Stimulated activated CD8-positive, alpha-beta memory T cell treated with anti-CD3 and anti-CD28 coated beads, Interleukin-15, amount 100 ng/mL, for 24 hours (primary cell): ENCODE data around the gene ADARB1.

Experiments
- DNase-seq: peaks from one replicate; pipeline ENCODE4 v3.0.0-alpha.2; 2020; ENCODE audit warnings: low read depth

Gene ADARB1

DNA sequence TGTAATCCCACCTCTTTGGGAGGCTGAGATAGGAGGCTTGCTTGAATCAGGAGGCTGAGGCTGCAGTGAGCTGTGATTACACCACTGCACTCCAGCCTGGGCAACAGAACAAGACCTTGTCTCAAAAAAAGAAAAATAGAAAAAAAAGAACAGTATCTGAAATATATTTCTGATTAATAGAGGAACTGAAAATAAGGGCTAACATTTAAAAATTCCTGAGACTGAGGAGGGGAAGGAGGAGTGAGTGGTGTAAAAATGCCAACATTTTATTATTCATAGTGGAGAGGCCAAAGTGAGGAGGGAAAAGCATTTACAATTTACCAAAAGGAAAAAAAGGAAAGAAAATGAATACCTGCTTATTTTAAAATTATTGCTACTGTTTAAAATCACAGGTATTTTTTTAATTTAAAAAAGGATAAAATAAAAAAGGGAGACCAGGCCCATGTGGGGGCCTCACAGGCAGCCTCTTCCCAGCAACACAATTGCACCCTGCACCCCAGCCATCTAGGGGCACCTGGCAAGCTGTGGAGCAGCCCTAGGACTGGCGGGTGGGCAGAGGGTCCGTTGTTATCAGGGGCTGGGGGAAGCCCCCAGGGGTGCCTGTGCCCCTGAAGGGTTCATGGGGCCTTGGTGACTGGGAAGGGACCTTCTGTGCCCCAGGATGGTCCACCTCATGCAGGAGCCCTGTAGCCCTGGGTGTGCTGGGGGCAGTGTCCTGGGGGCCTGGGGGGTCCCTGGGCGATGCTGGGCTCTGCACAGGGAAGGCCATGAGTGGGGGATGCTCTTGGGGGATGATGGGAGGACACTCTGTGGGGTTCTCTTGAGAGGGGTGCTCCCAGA is 34.8 kb upstream of the ADARB1 start:
- DNase-seq: no peak

DNA sequence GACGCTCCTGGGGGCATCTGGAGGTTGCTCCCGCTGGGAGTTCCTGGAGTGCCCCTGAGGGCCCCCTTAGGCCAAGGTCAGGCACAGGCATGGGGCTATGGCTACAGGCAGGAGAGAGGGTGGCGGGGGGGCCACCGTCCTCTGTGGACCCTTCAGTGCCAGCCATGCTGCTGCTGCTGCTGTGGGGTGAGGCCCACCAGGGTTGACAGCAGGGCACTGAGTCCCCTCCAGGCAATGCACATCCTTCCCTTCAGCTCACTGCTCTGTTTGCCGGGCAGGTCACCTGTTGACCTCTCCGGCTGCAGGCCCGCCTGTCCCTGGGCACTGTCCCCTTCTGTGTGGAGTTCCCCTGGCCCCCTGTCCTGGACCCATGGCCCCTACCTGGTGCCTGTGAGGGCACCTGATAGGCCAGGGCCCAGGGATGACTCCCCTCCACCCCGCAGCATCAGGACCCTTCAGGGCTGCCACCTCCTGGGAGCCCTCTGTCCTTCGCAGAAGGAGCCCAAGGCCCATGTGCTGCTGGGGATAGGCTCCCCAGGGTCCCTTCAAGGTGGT is 34.1 kb upstream of the ADARB1 start:
- DNase-seq: no peak

- DNase-seq: no peak
Observed at GRCh38 chr21:45040739-45041138, 33.6 kb upstream of the ADARB1 start.

- no peak for DNase-seq
Observed at GRCh38 chr21:45041351-45041805, 33.0 kb upstream of the ADARB1 start.

- no peak for DNase-seq
Observed at GRCh38 chr21:45041984-45042663, 32.3 kb upstream of the ADARB1 start.

DNA sequence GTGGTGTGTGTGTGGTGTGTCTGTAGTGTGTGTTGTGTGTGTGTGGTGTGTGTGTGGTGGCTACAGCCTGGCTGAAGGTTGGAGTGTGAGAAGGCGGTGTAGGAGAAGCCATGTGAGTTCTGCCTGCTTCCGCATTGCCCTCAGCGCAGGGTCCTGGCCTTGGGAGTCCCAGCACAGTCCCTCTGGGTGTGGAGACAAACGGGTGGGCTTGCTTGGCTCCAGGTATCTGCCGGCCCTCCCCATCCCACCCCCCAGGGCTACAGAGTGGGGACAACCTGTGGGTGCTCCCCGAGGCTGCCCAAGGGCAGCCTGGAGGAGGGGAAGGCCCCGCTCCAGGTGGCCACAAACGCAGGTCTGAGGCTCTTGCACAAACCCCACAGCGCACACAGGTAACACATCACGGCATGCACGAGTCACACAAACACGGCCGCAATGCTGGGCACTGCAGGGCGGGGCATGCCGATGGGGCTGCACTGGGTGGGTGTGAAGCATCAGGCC is 31.7 kb upstream of the ADARB1 start:
- DNase-seq: no peak

- DNase-seq: no peak
Observed at GRCh38 chr21:45043541-45044020, 30.8 kb upstream of the ADARB1 start.

GRCh38 chr21:45045481-45045880 is 28.9 kb upstream of the ADARB1 start:
- no peak for DNase-seq

- no peak for DNase-seq
Observed at GRCh38 chr21:45047257-45047656, 27.1 kb upstream of the ADARB1 start.

GRCh38 chr21:45048026-45048698 is 26.2 kb upstream of the ADARB1 start:
- no peak for DNase-seq

DNA sequence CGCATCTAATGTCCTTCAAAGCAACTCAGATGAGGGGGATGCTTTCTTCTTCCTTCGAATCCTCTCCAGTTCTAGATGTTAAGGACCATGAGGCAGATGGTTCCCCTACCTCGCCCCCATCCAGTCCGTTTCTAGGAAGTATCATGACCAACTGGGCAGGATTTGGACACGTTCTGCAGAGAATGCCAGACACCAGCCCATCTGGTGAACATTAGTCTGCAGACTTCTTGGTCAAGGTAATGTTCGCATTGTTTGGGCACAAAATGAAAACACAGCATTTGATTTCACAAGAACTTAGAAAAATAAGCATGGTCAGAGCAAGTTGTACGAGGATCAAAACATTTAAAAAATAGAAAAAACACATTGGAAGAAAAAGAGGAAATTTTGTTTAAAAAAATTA is 25.4 kb upstream of the ADARB1 start:
- DNase-seq: no peak

- no peak for DNase-seq
Observed at GRCh38 chr21:45049714-45050344, 24.6 kb upstream of the ADARB1 start.

DNA sequence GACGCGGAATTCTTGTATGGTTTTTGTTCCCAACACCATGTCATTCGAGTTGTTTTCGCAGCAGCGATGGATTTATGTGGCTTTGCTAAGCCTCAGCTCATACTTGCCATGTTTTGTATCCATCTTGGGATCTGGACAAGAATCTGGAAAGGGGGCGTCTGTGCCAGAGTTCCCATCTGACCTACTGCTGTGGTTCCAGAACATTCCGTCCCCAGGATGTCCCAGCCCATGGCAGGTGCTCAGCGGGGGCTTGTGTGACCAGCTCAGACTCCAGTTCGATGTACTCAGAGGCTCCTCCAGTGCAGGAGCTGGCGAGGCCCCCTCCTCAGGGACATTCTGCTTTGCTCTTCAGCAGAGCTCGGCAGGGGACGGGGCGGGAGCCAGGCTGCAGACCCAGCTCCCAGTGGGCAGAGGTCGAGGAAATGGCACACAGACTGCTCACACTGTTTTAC is 24.0 kb upstream of the ADARB1 start:
- no peak for DNase-seq

DNA sequence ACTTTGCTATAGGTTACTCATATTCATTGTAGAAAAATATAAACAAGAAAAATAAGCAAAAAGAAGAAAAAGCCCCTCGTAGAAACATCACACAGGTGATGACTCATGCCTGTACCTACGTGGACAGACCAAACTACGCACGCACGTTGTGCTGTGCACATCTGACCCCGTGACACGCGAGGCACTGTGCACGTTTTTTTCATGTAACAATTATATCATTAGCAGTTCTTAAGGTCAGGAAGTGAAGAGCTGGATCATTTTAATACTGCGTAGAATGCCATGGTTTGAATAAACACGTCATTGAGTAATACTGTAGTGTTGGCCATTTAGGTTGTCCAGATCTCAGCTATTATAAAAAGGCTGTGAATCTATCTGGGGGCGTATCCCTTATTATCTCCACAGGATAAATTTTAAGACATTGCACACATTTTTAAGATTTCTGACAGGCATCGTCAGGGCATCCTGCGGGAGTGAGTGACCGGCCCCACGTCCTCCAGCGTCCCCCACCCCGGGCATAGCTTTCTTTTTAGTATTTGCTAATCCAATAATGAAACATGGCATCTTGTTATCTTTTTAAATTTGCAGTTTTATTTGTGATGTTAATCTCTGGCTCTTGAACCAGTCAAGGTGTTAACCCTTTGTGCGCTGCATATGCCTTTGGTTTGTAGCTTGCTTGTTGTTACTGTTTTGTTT is 23.4 kb upstream of the ADARB1 start:
- no peak for DNase-seq

DNA sequence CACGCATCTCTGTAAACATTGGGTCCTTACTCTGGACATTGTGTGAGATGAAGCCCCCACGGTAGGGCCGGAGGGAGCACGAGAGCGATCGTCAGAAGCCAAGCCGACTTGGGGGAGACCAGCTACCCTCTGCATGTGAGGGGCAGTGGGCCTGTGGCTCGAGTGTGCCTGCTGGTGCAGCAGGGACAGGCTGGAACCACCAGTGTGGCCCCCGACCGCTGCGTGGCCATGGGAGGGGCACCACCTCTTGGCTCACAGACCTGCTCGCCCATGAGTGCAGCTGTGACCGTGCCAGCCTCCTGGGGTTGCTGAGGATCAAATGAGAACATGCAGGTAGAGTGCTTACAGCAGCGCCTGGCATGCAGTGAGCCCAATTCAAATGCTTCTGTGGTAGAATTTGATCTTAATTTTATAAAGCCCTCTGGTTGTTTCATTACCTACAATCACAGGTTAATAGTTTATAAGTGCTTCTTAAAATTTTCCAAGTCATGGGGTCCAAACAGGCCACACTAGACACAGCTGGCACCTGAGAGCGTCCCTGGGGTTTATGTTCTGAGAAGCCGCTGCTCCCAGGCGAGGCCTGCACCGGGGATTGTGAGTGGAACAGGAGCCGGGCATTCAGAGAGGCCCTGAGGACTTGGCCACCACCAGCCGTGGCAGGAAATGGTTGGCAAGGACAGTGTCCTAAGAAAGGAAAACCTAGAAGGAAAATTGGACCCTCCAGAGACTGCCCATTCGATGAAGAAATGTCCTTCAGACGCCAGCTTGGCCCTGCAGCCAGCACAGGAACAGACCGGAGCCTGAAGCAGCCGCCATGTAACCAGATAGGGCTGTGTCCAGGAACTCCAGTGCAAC is 22.6 kb upstream of the ADARB1 start:
- no peak for DNase-seq

- DNase-seq: no peak
Observed at GRCh38 chr21:45052960-45053359, 21.4 kb upstream of the ADARB1 start.

GRCh38 chr21:45053561-45054226 is 20.7 kb upstream of the ADARB1 start:
- no peak for DNase-seq

- DNase-seq: no peak
Observed at GRCh38 chr21:45054227-45054926, 20.0 kb upstream of the ADARB1 start.
